HG02840 (cell line): ENCODE data around the gene DENND6B.

Experiments used
- ATAC-seq: cut with Tn5 transposase; IDR thresholded peaks from one replicate; pipeline ENCODE4 v1.9.1; 2021; ENCODE audit warnings: mild to moderate bottlenecking, moderate library complexity, moderate number of reproducible peaks; ENCODE audit not compliant: unreplicated experiment, low FRiP score

Gene DENND6B

GRCh38 chr22:50289942-50290630 is 36.7 kb downstream of the DENND6B start:
- no peak for ATAC-seq

DNA sequence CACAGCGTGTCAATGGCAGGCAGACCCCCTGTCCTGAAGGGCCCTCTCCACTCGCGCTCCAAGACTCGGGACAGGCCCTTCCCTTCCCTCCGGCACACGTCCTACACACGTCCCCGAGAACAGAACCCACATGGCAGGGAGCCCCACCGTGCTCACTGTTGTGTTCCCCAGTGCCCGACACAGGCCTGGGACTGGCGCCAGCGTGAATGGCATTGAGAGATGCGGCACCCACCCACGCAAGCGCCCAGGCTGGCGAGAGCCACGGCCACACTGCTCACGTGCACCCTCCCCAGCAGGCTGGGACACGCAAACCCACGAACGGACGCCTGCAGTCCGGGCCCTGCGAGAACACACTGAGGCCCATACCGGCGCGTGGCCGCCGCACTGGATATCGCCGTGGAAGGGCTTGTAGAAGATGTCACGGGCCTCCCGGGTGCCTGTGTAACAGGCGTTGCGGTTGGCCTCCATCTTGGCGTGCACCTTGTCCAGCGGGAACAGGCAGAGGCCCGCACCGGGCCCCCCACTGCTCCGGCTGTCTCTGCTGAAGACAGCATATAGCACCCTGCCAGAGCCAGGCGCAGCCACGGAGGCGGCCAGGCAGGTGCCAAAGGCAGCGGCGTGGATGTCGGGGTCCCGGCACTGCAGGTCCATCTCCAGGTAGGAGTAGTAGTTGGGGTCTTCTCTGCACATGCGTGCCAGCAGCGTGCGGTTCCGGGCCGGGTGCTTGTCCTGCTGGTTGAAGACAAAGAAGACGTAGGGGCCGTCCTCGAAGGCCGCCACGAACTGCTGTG is 37.5 kb downstream of the DENND6B start:
- no peak for ATAC-seq

DNA sequence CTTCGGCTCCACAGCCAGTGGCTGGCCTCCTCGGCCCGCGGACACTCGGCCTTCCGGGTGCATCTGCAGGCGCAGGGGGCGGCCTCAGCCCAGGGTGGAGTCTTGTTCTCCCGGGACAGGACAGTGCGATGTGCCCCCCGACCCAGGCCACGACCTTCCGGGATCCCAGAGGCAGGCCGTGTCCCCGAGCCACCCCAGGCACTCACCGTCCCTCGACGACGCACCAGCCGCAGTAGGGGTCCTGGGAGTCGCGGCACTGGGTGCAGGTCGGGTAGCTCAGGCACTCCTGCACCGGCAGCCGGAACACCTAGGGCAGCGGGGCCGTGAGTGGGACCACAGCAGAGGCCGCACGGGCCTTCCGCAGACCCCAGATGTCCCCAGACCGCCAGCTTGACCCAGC is 39.1 kb downstream of the DENND6B start:
- no peak for ATAC-seq

DNA sequence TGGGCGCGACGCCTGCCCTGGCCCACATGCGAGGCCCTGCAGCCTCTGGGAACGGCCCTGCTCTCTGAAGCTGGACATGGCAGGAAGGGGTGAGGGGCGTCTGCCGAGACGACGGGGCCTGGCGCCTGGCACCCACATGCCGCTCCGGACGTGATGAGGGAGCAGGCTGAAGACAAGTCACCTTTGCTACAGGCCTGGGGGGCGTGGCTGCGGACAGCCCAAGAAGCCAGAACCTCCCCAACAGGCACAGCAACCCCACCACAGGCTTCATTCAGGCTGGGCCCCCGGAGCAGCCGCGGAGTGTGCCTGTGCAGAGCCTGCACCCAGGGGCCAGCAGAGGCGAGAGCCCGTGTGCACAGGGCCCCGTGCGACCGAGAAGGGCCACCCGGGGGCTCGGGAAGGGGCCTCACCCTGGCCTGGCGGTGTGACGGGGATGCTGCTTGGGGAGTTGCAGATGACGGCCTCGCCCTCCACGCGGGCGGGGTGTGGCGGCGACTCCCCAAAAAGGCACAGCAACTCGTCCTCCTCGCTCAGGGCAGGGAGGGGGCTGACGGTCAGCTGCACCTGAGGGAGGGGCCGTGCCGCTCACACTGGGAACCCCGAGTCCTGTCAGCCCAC is 40.0 kb downstream of the DENND6B start:
- ATAC-seq: no peak

GRCh38 chr22:50286275-50286674 is 40.5 kb downstream of the DENND6B start:
- no peak for ATAC-seq

- ATAC-seq: no peak
Observed at GRCh38 chr22:50285568-50286229, 41.1 kb downstream of the DENND6B start.

DNA sequence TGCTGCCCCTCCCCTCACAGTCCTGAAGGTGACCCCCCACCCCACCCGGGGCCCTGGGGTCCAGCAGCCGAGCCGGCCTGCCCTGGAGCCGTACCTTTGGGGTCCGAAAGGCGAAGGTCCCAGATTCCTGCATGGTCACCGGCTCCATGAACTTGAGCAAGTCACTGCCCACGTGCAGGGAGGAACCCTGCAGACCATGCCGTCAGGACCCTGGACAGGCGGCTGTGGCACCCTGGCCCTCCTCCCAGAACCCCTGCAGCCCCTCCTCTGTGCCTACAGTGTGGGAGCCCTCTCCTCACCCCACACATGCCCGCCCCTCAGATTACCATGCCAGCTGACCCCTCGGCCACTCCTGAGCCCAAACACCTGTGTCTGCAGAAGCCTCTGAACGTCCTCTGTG is 42.3 kb downstream of the DENND6B start:
- no peak for ATAC-seq

- no peak for ATAC-seq
Observed at GRCh38 chr22:50283821-50284220, 43.0 kb downstream of the DENND6B start.

DNA sequence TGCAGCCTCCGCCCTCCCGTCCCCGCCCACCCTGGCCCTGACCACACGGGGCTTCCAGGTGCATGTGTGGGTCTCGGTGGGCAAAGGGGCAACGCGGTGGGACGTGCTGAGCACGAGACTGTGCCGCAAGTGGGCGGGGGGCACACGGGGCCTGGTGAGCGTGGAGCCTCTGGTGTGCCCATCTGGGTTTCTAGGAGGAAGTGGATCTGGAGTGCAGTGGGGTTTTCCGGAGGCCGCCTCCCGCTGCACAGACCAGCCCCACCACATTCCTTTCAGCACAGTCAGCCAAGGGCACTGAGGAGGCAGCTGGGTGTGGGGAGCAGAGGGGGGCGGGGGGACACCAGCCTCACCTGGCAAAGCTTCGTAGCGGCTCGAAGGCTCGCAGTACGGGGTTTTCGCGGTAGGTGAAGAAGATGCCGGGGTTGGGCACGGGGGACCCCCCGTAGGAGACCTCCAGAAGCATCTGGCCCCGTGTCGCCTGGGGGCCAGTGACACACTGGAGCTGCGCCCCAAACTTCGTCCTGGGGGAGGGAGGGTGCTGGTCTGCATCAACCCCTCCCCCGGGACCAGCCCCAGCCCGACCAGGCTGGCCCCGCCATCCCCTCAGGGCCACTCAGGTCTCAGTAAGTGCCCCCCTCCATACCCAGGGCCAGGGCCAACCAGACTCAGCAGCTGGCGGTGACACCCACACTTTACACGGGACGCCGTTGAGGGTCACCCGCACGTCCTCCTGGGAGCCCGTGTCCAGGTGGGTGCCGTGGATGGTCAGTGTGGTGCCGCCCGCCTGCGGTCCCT is 44.3 kb downstream of the DENND6B start:
- ATAC-seq: no peak

- no peak for ATAC-seq
Observed at GRCh38 chr22:50281957-50282356, 44.9 kb downstream of the DENND6B start.

- ATAC-seq: no peak
Observed at GRCh38 chr22:50281384-50281760, 45.4 kb downstream of the DENND6B start.

- no peak for ATAC-seq
Observed at GRCh38 chr22:50280708-50281383, 46.0 kb downstream of the DENND6B start.

DNA sequence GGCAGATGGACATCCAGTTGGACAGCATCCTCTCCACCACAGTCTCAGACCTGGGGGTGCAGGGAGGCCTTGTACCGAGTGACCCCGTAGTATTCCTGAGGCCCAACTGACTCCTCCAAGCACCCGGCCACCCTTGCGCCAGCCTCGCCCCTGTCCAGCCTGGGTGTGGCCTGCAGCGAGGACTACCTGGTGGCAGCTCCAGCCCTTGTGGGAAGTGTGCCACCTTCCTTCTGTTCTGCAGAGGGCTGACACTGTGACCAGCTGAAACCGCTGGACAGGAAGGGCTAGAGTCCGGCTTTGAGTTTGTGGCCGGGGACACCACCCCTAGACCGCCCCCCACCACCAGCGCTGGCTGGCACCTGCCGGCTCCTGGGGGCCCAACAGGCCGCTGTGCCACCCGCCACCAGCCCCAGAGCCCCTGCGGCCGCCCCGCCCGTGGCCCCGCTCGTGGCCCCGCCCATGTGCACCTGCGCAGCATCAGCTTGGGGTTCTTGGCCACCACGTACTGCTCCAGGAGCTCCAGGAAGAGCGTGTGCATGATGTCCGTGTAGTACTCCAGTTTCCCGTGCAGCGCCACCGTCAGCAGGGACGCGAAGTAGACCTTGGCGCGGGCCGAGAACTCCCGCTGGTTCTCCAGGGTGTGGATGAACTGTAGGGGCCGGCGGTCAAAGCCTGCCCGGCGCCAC is 46.6 kb downstream of the DENND6B start:
- no peak for ATAC-seq

DNA sequence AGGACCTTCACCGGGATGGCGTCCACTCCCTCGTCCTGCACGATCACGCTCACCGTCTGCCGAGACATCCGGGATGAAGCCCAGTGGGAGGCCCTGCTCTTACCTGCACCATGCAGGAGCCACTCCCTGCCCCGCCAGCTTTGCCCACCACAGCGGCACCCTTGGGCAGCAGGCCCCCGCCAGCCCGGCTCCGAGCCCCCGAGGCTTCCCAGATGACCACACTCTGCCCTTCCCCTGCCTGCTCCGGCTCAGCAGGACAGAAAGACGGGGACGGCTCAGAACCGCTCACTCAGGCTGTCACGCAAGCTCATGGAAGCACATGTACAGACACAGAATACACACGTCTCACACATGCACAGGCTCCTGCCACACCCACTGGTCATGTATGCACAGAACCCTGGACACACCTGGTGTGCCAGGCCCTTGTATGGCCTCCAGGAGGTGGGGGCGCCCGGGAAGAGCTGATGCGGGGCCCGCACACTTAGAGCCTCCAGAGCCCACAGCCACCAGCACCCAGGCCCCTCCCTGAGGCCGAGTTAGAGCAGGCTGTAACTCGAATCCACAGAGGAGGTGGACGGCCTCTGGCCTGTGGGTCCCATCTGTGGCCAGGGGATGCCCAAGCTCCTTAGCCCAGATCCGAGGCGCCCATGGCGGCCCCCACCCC is 47.7 kb downstream of the DENND6B start:
- ATAC-seq: no peak

DNA sequence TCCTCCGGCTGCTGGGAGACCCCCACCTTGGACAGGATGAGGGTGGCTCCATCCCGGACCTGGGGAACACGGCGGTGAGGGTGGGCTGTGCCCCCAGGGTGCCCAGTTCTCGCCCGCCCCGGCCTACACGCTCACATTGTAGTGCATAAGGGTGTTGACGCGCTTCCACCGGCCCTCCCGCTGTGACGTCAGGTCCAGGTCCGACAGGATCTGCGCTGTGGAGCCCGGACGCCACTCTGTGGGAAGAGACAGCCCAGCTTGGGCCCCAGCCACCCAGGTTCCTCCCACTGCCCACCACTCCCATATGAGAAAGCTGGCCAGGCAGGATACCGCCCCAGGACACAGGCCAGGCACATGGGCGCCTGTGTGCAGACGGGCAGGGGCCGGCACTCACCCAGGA is 48.4 kb downstream of the DENND6B start:
- no peak for ATAC-seq

DNA sequence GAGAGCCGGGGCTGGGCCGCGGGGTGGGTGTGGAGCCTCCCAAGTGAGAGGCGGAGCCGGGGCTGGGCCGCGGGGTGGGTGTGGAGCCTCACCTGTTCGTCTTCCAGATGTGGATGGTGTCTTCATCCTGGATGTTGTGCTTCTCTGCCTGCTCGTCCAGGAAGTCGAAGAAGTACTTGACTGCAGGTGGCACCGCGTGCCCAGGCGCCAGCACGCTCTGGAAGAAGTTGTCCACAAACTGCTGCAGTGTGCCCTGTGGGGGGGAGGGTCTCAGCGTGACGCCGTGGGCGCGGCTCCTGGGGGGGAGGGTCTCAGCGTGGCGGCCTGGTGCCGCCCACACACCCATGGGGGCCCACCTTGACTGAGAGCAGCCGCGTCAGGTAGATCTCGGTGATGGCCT is 49.1 kb downstream of the DENND6B start:
- ATAC-seq: no peak

DNA sequence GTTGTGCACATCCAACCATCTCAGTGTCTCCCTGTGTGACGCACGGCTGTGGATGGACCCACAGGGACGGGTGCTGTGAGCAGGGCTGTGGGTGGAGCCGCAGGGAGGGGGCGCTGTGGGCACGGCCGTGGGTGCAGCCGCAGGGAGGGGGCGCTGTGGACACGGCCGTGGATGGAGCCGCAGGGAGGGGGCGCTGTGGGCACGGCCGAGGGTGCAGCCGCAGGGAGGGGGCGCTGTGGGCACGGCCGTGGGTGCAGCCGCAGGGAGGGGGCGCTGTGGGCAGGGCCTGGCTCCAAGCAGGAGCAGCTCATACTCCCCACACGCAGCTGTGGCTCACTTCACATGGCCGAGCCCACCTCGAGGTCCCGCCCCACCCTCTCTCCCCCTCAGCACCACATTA is 50.7 kb downstream of the DENND6B start:
- peak; percentile 53 for ATAC-seq

DNA sequence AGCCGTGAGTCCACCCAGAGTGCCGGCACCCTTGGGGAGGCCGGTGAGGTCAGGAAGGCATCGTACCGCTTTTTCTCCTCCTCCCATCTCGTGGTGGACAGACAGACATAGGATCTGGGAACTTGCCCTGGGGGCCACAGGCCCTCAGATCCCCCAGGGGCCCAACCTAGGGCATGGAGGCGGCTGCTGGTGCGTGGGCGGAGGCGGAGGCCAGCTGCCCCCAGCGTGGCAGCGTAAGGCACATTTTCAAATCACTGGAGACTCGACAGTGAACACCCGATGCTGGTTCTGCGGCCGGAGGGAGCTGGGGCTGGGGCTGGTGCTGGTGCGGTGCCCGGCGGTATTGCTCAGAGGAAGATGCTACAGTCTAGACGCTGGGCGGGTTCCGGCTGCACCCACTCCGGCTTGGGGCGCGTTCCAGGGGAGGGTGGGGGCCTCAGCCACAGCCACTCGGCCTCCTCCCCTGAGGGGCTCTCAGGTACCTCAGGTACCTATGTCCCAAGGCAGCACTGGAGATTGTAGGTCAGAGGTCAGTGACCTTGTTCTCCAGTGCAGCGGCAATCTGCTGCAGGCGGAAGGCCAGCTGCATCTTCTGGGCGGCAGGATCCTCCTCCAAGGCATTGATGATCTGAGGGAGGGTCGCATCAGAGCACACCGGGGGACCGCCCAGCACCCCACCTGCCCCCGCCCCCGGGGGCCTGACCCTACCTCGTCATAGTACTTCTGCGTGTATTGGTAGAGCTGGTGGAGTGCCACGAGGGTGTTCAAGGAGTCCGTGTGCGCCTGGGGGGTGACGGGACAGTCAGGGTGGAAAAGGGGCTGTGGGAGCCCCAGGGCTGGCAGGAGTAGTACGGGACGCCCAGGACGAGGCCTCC is 51.4 kb downstream of the DENND6B start:
- no peak for ATAC-seq
